ENCODE data around the gene NPC2.
A peak's percentile ranks its signal among the peaks of the same experiment; 100 is the strongest.
"Not testable (repeated sequence)": the region's sequence is repeated elsewhere in the genome, so short reads cannot be mapped to it uniquely, and the experiment has no call there.

The NPC2 gene

GRCh38 chr14:74492776-74493342, at the start of gene NPC2:
TSS of gene NPC2 (minus strand) at chr14:74493305. CDS start at chr14:74493274, 31 bp downstream.
- H3K27me3 ChIP-seq = peaks cover 11% of the 10 kb centered on the region
- peak within 1 kb of the TSS; percentile 93 for H3K27ac ChIP-seq
- H3K4me1 ChIP-seq (ENCODE audit: control insufficient read depth in 1 of 2, insufficient read depth in 1 of 2, low read depth in 1 of 2, low read length in 1 of 2) = peaks cover 17 to 20% of the 10 kb centered on the region in 2 experiments
- TF ChIP-seq CTCF (IDR thresholded peaks at IDR 0.05) = no peak
- H3K4me3 ChIP-seq (ENCODE audit: low read depth in 1 of 2, low read length in 1 of 2) = peak within 1 kb of the TSS; percentile 96 to 98
- H3K36me3 ChIP-seq = no peaks in the 10 kb centered on the region
- no peaks in the 10 kb centered on the region for H3K9me3 ChIP-seq

DNA sequence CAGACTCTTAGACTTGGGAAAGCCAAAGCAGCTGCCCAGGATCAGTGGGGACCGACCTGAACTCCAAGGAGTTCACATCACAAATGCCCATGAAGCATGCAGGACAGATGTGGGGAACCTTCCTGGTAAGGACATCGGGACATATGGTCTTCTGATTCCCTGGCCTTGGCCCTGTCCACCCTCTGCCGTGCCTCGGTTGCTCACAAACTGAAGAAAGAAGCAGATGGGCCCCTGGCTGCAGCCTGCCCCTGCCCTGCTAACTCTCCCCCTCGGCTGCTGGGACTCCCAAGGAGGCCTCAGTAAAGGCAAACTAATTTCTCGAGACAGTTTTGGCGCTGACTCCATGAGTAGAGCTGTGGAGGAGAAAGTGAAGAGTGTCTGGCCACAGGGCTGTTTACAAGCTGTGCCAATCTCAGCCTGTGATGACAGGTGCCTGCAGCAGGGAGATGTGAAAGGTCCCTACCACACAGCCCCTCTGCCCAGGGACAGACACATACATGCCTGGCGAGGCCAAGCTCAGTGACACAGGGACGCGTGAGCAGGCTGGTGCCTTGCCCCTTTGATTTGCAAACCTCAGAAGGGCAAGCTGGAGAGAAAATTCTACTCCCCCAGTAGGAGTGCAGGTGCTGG, 49.1 kb upstream of the NPC2 start:
- Histone ChIP-seq H3K4me3 (ENCODE audit: low read depth in 1 of 2, low read length in 1 of 2) (no peak overlapping the region), H3K27ac (no peak overlapping the region), H3K4me1 (ENCODE audit: control insufficient read depth in 1 of 2, insufficient read depth in 1 of 2, low read depth in 1 of 2, low read length in 1 of 2) (no peaks in the 10 kb centered on the region), H3K9me3 (no peaks in the 10 kb centered on the region), H3K36me3 (no peaks in the 10 kb centered on the region), H3K27me3 (peaks cover 3% of the 10 kb centered on the region)
- TF ChIP-seq CTCF (IDR thresholded peaks at IDR 0.05) = no peak

GRCh38 chr14:74541225-74541624, 48.1 kb upstream of the NPC2 start:
- H3K36me3 ChIP-seq = no peaks in the 10 kb centered on the region
- no peaks in the 10 kb centered on the region for H3K9me3 ChIP-seq
- peaks cover 3% of the 10 kb centered on the region for H3K27me3 ChIP-seq
- no peak overlapping the region for H3K27ac ChIP-seq
- no peaks in the 10 kb centered on the region for H3K4me1 ChIP-seq (ENCODE audit: control insufficient read depth in 1 of 2, insufficient read depth in 1 of 2, low read depth in 1 of 2, low read length in 1 of 2)
- no peak for TF ChIP-seq CTCF (IDR thresholded peaks at IDR 0.05)
- no peak overlapping the region for H3K4me3 ChIP-seq (ENCODE audit: low read depth in 1 of 2, low read length in 1 of 2)

DNA sequence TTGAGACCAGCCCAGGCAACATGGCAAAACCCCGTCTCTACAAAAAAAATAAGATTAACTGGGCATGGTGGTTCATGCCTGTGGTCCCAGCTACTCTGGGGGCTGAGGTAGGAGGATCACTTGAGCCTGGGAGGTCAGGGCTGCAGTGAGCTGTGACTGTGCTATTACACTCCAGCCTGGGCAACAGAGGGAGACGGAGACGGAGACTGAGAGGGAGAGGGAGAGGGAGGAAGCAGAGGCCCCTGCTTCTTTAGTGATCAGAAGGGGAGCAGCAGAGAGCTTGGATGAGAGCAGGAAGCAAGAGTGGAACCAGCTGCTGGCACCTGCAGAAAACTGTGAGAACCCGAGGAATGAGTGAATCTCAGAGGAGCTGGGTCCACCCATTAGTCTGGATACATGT, 46.4 kb upstream of the NPC2 start:
- Histone ChIP-seq H3K4me1 (ENCODE audit: control insufficient read depth in 1 of 2, insufficient read depth in 1 of 2, low read depth in 1 of 2, low read length in 1 of 2) (no peaks in the 10 kb centered on the region), H3K36me3 (no peaks in the 10 kb centered on the region), H3K27ac (no peak overlapping the region), H3K27me3 (peaks cover 3% of the 10 kb centered on the region), H3K9me3 (no peaks in the 10 kb centered on the region), H3K4me3 (ENCODE audit: low read depth in 1 of 2, low read length in 1 of 2) (no peak overlapping the region)
- TF ChIP-seq CTCF (IDR thresholded peaks at IDR 0.05) = no peak

GRCh38 chr14:74538411-74539391, 45.6 kb upstream of the NPC2 start:
- H3K27me3 ChIP-seq = peaks cover under 1% of the 10 kb centered on the region
- no peaks in the 10 kb centered on the region for H3K4me1 ChIP-seq (ENCODE audit: control insufficient read depth in 1 of 2, insufficient read depth in 1 of 2, low read depth in 1 of 2, low read length in 1 of 2)
- H3K27ac ChIP-seq = no peak overlapping the region
- no peaks in the 10 kb centered on the region for H3K36me3 ChIP-seq
- no peak for TF ChIP-seq CTCF (IDR thresholded peaks at IDR 0.05)
- no peaks in the 10 kb centered on the region for H3K9me3 ChIP-seq
- no peak overlapping the region for H3K4me3 ChIP-seq (ENCODE audit: low read depth in 1 of 2, low read length in 1 of 2)

- H3K36me3 ChIP-seq; H3K9me3 ChIP-seq; H3K4me3 ChIP-seq (ENCODE audit: low read depth in 1 of 2, low read length in 1 of 2); H3K27ac ChIP-seq; H3K4me1 ChIP-seq (ENCODE audit: control insufficient read depth in 1 of 2, insufficient read depth in 1 of 2, low read depth in 1 of 2, low read length in 1 of 2); H3K27me3 ChIP-seq: not testable (repeated sequence)
Observed at GRCh38 chr14:74536336-74536735, 43.2 kb upstream of the NPC2 start.
